Cardiac muscle cell (in vitro differentiated cells and primary cell): ENCODE data around the gene S100A14. TPM values are rescaled to one million over a fixed set of nuclear protein-coding genes. Genes with fewer than 3 reads are reported as not detected.

Experiments used
- DNase-seq, 2 donors: peaks; one replicate each; pipeline versions ENCODE4 v3.0.0 to v3.0.0-alpha.2; 2010 to 2017; ENCODE audit warnings: low read depth in 1 of 2, low spot score in 1 of 2
- H3K27ac ChIP-seq: fragments of 200-600 bp; sonication (generic); 2 replicates; pipeline ENCODE4 v1.5.1; 2016
- H3K27me3 ChIP-seq: fragments of 200-600 bp; sonication (generic); 2 replicates; pipeline ENCODE4 v1.6.0; 2016; ENCODE audit warnings: control low read depth
- H3K36me3 ChIP-seq: fragments of 200-600 bp; sonication (generic); 2 replicates; pipeline ENCODE4 v1.5.1; 2016; ENCODE audit warnings: control low read depth
- H3K4me1 ChIP-seq: fragments of 200-600 bp; sonication (generic); 2 replicates; pipeline ENCODE4 v1.8.1; 2017; ENCODE audit warnings: low read depth, mild to moderate bottlenecking, mixed run types
- H3K4me3 ChIP-seq: fragments of 200-600 bp; sonication (generic); 2 replicates; pipeline ENCODE4 v1.5.1; 2016; ENCODE audit warnings: mild to moderate bottlenecking
- H3K9me3 ChIP-seq: fragments of 200-600 bp; sonication (generic); 2 replicates; pipeline ENCODE4 v1.5.1; 2017; ENCODE audit warnings: low read depth, mild to moderate bottlenecking, control low read depth
- polyA plus RNA-seq: library from polyadenylated mRNA; unstranded; fragments of >200 nt; fragmentation: Nextera tagmentation; extraction: Ambion mirVana; gene quantifications from 2 replicates; pipeline ENCODE4 v1.2.1, GENCODE V29; 2016
- total RNA-seq: library from RNA; depleted of rRNA; stranded (reverse); fragments of >200 nt; gene quantifications from 2 replicates; pipeline ENCODE4 v1.2.3, GENCODE V29; 2016
- TF ChIP-seq, protein P1 (sequence below): IDR thresholded peaks from 2 replicates; pipeline ENCODE4 v1.5.1; 2012; ENCODE audit warnings: low read depth, mild to moderate bottlenecking, low read length

Gene S100A14
- total RNA-seq (0.51 TPM in 1 of 2 replicates, not detected in the other), polyA plus RNA-seq (0.70 and 1.9 TPM in 2 replicates)

DNA sequence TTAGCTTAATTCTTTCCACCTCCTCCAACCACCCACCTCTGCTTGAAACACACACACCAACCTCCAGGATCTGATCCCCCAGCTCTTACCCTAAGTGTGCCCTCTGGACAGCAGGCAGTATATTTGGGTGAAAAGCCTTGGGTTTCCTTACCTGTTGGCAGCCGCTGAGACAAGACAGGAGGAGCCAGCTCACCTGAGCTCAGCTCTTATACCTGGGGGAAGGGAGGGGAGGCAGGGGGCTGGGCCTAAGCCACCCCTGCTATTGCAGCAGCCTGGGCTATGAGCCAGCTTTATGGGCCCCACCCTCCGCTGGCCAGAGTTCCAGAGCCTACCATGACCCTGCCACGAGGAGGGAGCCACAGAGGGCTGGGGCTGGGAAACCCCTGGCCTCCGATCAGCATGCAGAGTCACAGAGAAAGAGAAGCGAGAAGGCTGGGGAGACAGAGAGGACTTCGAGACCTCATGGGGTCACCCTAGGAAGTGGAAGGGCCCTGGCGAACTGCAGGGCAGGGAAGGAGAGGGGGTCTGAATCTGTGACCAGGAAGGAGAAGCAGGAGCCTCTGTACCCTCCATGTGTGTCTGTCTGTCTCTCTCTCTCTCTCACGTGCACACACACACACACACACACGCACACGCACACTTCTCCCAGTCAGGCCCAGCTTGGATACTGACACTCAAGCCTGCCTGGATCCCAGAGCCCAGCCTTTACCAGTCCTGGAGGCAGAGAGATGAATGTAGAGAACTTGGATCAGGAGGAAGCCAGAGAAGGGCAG is at the start of gene S100A14:
S100A14 (minus strand) TSS at position 182 of the 773 bp plus-strand sequence. CDS start 467 bp downstream, outside the sequence.
- Histone ChIP-seq H3K27ac (no peak within 1 kb of the TSS), H3K27me3 (no peaks in the 10 kb centered on the region), H3K4me1 (peaks cover 13% of the 10 kb centered on the region), H3K4me3 (no peak within 1 kb of the TSS), H3K36me3 (no peaks in the 10 kb centered on the region), H3K9me3 (no peaks in the 10 kb centered on the region)
- TF ChIP-seq, protein P1, sequence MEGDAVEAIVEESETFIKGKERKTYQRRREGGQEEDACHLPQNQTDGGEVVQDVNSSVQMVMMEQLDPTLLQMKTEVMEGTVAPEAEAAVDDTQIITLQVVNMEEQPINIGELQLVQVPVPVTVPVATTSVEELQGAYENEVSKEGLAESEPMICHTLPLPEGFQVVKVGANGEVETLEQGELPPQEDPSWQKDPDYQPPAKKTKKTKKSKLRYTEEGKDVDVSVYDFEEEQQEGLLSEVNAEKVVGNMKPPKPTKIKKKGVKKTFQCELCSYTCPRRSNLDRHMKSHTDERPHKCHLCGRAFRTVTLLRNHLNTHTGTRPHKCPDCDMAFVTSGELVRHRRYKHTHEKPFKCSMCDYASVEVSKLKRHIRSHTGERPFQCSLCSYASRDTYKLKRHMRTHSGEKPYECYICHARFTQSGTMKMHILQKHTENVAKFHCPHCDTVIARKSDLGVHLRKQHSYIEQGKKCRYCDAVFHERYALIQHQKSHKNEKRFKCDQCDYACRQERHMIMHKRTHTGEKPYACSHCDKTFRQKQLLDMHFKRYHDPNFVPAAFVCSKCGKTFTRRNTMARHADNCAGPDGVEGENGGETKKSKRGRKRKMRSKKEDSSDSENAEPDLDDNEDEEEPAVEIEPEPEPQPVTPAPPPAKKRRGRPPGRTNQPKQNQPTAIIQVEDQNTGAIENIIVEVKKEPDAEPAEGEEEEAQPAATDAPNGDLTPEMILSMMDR: no peak
- no peak for DNase-seq

DNA sequence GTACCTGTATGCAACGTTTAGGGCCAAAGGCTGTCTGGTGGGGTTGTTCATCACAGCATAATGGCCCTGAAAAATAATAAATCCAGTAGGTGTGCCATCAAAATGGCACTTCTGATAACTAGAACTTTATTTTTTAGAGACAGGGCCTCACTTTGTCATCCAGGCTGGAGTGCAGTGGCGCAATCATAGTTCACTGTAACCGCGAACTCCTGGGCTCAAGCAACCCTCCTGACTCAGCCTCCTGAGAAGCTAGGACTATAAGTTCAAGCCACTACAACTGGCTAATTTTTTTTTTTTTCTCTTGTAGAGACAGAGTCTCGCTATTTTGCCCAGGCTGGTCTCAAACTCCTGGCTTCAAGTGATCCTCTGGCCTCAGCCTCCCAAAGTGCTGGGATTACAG is 47.1 kb upstream of the S100A14 start:
- no peak overlapping the region for H3K4me3 ChIP-seq
- H3K4me1 ChIP-seq: no peaks in the 10 kb centered on the region
- peak in 1 of 2 donors; percentile 63 for DNase-seq
- no peaks in the 10 kb centered on the region for H3K27me3 ChIP-seq
- TF ChIP-seq, protein P1: no peak
- no peak overlapping the region for H3K27ac ChIP-seq
- H3K36me3 ChIP-seq: peaks cover 75% of the 10 kb centered on the region
- no peaks in the 10 kb centered on the region for H3K9me3 ChIP-seq

GRCh38 chr1:153662269-153662668 is 46.1 kb upstream of the S100A14 start:
- Histone ChIP-seq H3K27me3 (no peaks in the 10 kb centered on the region), H3K4me1 (no peaks in the 10 kb centered on the region), H3K9me3 (no peaks in the 10 kb centered on the region), H3K36me3 (peaks cover 66% of the 10 kb centered on the region), H3K27ac (no peak overlapping the region), H3K4me3 (no peak overlapping the region)
- no peak for DNase-seq
- TF ChIP-seq, protein P1: no peak

GRCh38 chr1:153661111-153661708 is 45.1 kb upstream of the S100A14 start:
- Histone ChIP-seq H3K27me3 (no peaks in the 10 kb centered on the region), H3K9me3 (no peaks in the 10 kb centered on the region), H3K27ac (no peak overlapping the region), H3K4me1 (no peaks in the 10 kb centered on the region), H3K36me3 (peaks cover 55% of the 10 kb centered on the region), H3K4me3 (no peak overlapping the region)
- DNase-seq: no peak
- TF ChIP-seq, protein P1: no peak

DNA sequence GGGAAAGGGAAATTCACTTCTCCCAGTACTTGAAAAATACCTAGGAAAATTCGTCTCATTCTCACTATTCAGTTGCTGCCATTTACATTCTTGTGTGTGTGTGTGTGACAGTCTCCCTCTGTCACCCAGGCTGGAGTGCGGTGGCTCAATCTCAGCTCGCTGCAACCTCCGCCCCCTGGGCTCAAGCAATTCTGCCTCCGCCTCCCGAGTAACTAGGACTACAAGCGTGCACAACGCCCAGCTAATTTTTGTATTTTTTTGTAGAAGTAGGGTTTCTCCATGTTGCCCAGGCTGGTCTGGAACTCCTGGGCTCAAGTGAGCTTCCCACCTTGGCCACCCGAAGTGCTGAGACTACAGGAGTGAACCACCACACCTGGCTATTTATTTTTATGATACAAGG is 43.5 kb upstream of the S100A14 start:
- DNase-seq: no peak
- H3K4me1 ChIP-seq: no peaks in the 10 kb centered on the region
- no peaks in the 10 kb centered on the region for H3K9me3 ChIP-seq
- peak overlapping the region; percentile 79 for H3K4me3 ChIP-seq
- no peak overlapping the region for H3K27ac ChIP-seq
- H3K36me3 ChIP-seq: peaks cover 39% of the 10 kb centered on the region
- no peaks in the 10 kb centered on the region for H3K27me3 ChIP-seq
- TF ChIP-seq, protein P1: no peak
